Fibroblast of the aortic adventitia (primary cell): ENCODE results near the gene THAP6. TPM values are rescaled to one million over a fixed set of nuclear protein-coding genes. Genes with fewer than 3 reads are reported as not detected.

Source experiments
- DNase-seq: peaks from one replicate; pipeline ENCODE4 v3.0.0-alpha.2; 2010; ENCODE audit warnings: low read depth
- H3K4me3 ChIP-seq: 2 replicates; pipeline ENCODE4 v1.5.1; 2011; ENCODE audit warnings: low read depth, mild to moderate bottlenecking, control low read depth, low read length, moderate library complexity
- CTCF ChIP-seq: IDR thresholded peaks from 2 replicates; pipeline ENCODE4 v1.5.1; 2011; ENCODE audit warnings: mild to moderate bottlenecking, low read length, control low read depth, inconsistent platforms; ENCODE audit not compliant: insufficient read depth
- total RNA-seq: library from RNA; depleted of rRNA; stranded (reverse); fragments of >200 nt; gene quantifications from 2 replicates; pipeline ENCODE4 v1.2.3, GENCODE V29; 2012; ENCODE audit warnings: low replicate concordance

Gene THAP6
- 22.0 and 44.6 TPM in 2 replicates for total RNA-seq

- TF ChIP-seq CTCF, result peak; percentile 7
- H3K4me3 ChIP-seq, result peak within 1 kb of the TSS; percentile 96
- peak; percentile 94 for DNase-seq
These were observed at the start of gene THAP6, which contains the start of gene RCHY1 for GRCh38 chr4:75514131-75514948. Gene THAP6 (plus strand): TSS chr4:75514473. CDS start chr4:75515453, 980 bp downstream. Gene RCHY1 (minus strand): TSS chr4:75514403. CDS start chr4:75514286, 117 bp downstream.

- no peak overlapping the region for H3K4me3 ChIP-seq
- DNase-seq, result no peak
- TF ChIP-seq CTCF, result no peak
These were observed 44.4 kb upstream of the THAP6 start for GRCh38 chr4:75469896-75470295.

- no peak for DNase-seq
These were observed 43.5 kb upstream of the THAP6 start for GRCh38 chr4:75470738-75471137.

GRCh38 chr4:75477201-75477600 is 37.1 kb upstream of the THAP6 start:
- H3K4me3 ChIP-seq, result no peak overlapping the region
- no peak for TF ChIP-seq CTCF
- DNase-seq, result no peak

More at GRCh38 chr4:75470738-75471137, 43.5 kb upstream of the THAP6 start:
- no peak for TF ChIP-seq CTCF
- H3K4me3 ChIP-seq, result no peak overlapping the region

GRCh38 chr4:75484190-75484589 is 30.1 kb upstream of the THAP6 start:
- no peak overlapping the region for H3K4me3 ChIP-seq
- no peak for DNase-seq
- no peak for TF ChIP-seq CTCF

- no peak overlapping the region for H3K4me3 ChIP-seq
- peak; percentile 59 for DNase-seq
- TF ChIP-seq CTCF, result peak; percentile 20
These were observed 24.1 kb upstream of the THAP6 start for GRCh38 chr4:75490155-75490554.
